ENCODE data around the gene SCT. TPM values are rescaled to one million over a fixed set of nuclear protein-coding genes. Genes with fewer than 3 reads are reported as not detected.

SCT gene
- total RNA-seq, 1 experiment from 2014 or later: not detected

DNA sequence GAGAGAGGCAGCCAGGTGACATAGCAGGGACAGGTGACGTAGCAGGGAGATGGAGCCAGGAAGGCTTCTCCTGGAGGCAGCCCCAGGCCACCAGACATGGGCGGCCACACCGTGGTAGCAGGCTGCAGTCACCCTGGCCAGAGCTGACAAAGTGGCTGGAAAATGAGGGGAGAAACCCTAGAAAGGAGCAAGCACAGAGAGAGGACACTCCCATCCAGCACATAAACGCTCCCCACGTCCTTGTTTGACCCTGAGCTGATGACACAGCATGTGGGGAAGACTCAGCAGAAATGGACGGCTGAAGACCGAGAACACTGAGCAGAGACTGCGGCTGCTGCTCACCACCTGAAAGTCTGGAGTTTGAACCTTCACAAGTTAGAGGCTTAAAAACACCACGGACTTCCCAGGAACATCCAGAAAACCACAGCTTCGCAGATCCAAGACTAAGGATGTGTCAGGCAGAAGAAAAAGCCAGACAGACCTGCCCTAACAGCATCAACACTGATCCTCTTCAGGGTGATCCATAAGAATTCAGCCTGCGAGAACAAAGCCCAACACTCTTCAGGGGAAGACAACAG, 38.8 kb upstream of the SCT start:
- Histone ChIP-seq H3K27ac (ENCODE audit: low read depth, low read length, poor library complexity, severe bottlenecking) (peak overlapping the region; percentile 47), H3K4me3 (ENCODE audit: low read depth, low read length, poor library complexity, severe bottlenecking) (no peak overlapping the region), H3K9me3 (ENCODE audit: low read depth, low read length, poor library complexity, severe bottlenecking) (no peaks in the 10 kb centered on the region), H3K27me3 (replicated peaks; ENCODE audit: insufficient read depth, low read depth, low read length, poor library complexity) (no peaks in the 10 kb centered on the region), H3K36me3 (ENCODE audit: insufficient read depth, low read length, poor library complexity, severe bottlenecking) (peaks cover 9% of the 10 kb centered on the region), H3K4me1 (ENCODE audit: insufficient read depth, low read length, poor library complexity, severe bottlenecking) (peaks cover 13% of the 10 kb centered on the region)
- no peak for DNase-seq (ENCODE audit: low spot score)
- no TSS peak for BruUV-seq (replicated peaks)
- POLR2A ChIA-PET (ENCODE audit: low non-redundant PET): no interaction called here
- TF ChIP-seq, protein P1, sequence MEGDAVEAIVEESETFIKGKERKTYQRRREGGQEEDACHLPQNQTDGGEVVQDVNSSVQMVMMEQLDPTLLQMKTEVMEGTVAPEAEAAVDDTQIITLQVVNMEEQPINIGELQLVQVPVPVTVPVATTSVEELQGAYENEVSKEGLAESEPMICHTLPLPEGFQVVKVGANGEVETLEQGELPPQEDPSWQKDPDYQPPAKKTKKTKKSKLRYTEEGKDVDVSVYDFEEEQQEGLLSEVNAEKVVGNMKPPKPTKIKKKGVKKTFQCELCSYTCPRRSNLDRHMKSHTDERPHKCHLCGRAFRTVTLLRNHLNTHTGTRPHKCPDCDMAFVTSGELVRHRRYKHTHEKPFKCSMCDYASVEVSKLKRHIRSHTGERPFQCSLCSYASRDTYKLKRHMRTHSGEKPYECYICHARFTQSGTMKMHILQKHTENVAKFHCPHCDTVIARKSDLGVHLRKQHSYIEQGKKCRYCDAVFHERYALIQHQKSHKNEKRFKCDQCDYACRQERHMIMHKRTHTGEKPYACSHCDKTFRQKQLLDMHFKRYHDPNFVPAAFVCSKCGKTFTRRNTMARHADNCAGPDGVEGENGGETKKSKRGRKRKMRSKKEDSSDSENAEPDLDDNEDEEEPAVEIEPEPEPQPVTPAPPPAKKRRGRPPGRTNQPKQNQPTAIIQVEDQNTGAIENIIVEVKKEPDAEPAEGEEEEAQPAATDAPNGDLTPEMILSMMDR (conservative IDR thresholded peaks at IDR 0.05; ENCODE audit: low read depth, low read length): no peak
- no peak for TF ChIP-seq EZH2 (IDR thresholded peaks at IDR 0.05; ENCODE audit: borderline replicate concordance, low read depth, low read length, poor library complexity, severe bottlenecking)
- intact Hi-C loops (cut with micrococcal nuclease; ENCODE audit: unreplicated experiment): no loop called here
- CTCF ChIA-PET: no interaction called here

DNA sequence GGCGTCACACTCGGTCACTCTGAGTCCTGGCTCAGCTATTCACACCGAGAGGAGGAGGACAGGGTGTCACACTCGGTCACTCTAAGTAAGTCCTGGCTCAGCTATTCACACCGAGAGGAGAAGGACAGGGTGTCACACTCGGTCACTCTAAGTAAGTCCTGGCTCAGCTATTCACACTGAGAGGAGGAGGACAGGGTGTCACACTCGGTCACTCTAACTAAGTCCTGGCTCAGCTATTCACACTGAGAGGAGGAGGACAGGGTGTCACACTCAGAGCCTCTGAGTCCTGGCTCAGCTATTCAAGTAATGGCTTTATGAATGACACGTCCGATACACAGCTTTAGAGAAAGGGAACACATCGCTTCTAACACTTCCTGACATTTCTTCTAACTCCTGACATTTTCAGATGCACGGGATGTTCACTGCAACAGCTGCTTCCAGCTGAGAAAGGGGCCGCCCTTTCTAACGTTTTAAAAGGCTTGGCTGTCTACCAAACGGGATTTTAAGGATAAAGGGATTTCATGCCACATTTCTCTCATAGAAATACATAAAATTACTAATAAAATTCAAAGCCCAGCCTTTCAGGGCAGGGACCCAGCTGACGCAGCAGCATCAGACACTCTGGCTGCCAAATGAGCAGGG, 38.2 kb upstream of the SCT start:
- no peak overlapping the region for H3K4me3 ChIP-seq (ENCODE audit: low read depth, low read length, poor library complexity, severe bottlenecking)
- peak; percentile 78 for DNase-seq (ENCODE audit: low spot score)
- peaks cover 9% of the 10 kb centered on the region for H3K36me3 ChIP-seq (ENCODE audit: insufficient read depth, low read length, poor library complexity, severe bottlenecking)
- ChIA-PET POLR2A (ENCODE audit: low non-redundant PET) (no interaction called here), CTCF (no interaction called here)
- intact Hi-C loops (cut with micrococcal nuclease; ENCODE audit: unreplicated experiment): no loop called here
- H3K27me3 ChIP-seq (replicated peaks; ENCODE audit: insufficient read depth, low read depth, low read length, poor library complexity): no peaks in the 10 kb centered on the region
- BruUV-seq (replicated peaks): no TSS peak
- peaks cover 17% of the 10 kb centered on the region for H3K4me1 ChIP-seq (ENCODE audit: insufficient read depth, low read length, poor library complexity, severe bottlenecking)
- no peaks in the 10 kb centered on the region for H3K9me3 ChIP-seq (ENCODE audit: low read depth, low read length, poor library complexity, severe bottlenecking)
- TF ChIP-seq EZH2 (IDR thresholded peaks at IDR 0.05; ENCODE audit: borderline replicate concordance, low read depth, low read length, poor library complexity, severe bottlenecking): no peak
- TF ChIP-seq, protein P1 (conservative IDR thresholded peaks at IDR 0.05; ENCODE audit: low read depth, low read length): no peak
- H3K27ac ChIP-seq (ENCODE audit: low read depth, low read length, poor library complexity, severe bottlenecking): peak overlapping the region; percentile 47

DNA sequence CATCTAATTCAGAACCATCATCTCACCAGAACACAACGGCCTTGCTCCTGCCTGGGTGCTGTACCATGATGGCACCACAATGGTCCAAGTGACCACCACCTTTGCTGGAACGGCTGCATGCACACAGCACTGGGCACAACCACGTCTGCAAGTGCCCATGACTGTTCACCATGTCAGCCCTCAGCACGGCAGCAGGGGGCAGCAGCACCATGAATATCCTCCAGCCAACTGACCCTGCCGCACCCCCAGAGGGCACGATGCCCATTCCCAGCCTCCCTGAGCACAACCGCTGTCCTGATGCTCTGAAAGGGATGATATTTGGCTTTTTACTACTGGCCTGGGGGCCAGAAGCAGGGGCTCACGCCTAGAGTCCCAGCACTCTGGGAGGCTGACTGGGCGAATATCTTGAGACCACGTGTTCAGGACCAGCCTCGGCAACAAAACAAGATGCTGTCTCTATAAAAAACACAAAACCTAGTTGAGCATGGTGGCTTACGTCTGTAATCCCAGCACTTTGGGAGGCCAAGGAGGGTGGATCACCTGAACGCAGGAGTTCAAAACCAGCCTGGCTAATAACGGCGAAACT, 35.8 kb upstream of the SCT start:
- ChIA-PET CTCF (no interaction called here), POLR2A (ENCODE audit: low non-redundant PET) (no interaction called here)
- H3K4me1 ChIP-seq (ENCODE audit: insufficient read depth, low read length, poor library complexity, severe bottlenecking): peaks cover 18% of the 10 kb centered on the region
- H3K4me3 ChIP-seq (ENCODE audit: low read depth, low read length, poor library complexity, severe bottlenecking): no peak overlapping the region
- H3K36me3 ChIP-seq (ENCODE audit: insufficient read depth, low read length, poor library complexity, severe bottlenecking): peaks cover 9% of the 10 kb centered on the region
- intact Hi-C loops (cut with micrococcal nuclease; ENCODE audit: unreplicated experiment): loop anchor here (5.0 kb wide), 1 partner anchor 60 kb away; no protein-coding TSS in a partner anchor
- H3K9me3 ChIP-seq (ENCODE audit: low read depth, low read length, poor library complexity, severe bottlenecking): no peaks in the 10 kb centered on the region
- BruUV-seq (replicated peaks): no TSS peak
- no peaks in the 10 kb centered on the region for H3K27me3 ChIP-seq (replicated peaks; ENCODE audit: insufficient read depth, low read depth, low read length, poor library complexity)
- H3K27ac ChIP-seq (ENCODE audit: low read depth, low read length, poor library complexity, severe bottlenecking): no peak overlapping the region
- peak; percentile 41 for DNase-seq (ENCODE audit: low spot score)
- TF ChIP-seq EZH2 (IDR thresholded peaks at IDR 0.05; ENCODE audit: borderline replicate concordance, low read depth, low read length, poor library complexity, severe bottlenecking): no peak
- TF ChIP-seq, protein P1 (conservative IDR thresholded peaks at IDR 0.05; ENCODE audit: low read depth, low read length): peak; percentile 69
